VCaP (cell line): ENCODE measurements around the gene TTYH2.
A peak's percentile ranks its signal among the peaks of the same experiment; 100 is the strongest.

ENCODE experiments used
- H3K27ac ChIP-seq: fragments of 450-650 bp; 2 replicates; pipeline ENCODE4 v1.5.1; 2017
- TF ChIP-seq, protein P1 (sequence below): fragments of 450-650 bp; conservative IDR thresholded peaks from 2 replicates; pipeline ENCODE4 v1.5.1; 2017; ENCODE audit warnings: mild to moderate bottlenecking, moderate library complexity

TTYH2 gene

DNA sequence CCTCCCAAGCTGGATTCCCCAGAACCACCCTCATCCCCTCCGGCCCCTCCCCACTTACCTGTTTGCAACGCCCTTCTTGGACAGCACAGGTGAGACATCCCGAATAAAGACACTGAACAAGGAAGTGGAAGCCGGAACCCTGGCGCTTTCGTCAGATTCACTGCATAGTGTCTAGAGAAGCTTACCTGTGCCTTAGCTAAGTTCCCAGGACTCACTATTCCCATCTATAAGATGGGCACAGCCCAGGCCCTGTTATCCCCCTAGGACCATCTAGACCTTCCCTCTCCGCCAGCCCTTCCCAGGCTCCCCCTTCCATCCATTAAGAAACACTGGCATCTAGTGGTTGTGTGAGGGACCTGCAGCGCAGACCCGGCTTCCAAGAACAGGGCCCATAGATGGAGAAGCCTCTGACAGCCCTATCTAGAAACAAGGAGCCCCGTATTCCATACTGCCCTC is 36.8 kb upstream of the TTYH2 start:
- no peak overlapping the region for H3K27ac ChIP-seq
- TF ChIP-seq, protein P1, sequence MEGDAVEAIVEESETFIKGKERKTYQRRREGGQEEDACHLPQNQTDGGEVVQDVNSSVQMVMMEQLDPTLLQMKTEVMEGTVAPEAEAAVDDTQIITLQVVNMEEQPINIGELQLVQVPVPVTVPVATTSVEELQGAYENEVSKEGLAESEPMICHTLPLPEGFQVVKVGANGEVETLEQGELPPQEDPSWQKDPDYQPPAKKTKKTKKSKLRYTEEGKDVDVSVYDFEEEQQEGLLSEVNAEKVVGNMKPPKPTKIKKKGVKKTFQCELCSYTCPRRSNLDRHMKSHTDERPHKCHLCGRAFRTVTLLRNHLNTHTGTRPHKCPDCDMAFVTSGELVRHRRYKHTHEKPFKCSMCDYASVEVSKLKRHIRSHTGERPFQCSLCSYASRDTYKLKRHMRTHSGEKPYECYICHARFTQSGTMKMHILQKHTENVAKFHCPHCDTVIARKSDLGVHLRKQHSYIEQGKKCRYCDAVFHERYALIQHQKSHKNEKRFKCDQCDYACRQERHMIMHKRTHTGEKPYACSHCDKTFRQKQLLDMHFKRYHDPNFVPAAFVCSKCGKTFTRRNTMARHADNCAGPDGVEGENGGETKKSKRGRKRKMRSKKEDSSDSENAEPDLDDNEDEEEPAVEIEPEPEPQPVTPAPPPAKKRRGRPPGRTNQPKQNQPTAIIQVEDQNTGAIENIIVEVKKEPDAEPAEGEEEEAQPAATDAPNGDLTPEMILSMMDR: peak; percentile 89

DNA sequence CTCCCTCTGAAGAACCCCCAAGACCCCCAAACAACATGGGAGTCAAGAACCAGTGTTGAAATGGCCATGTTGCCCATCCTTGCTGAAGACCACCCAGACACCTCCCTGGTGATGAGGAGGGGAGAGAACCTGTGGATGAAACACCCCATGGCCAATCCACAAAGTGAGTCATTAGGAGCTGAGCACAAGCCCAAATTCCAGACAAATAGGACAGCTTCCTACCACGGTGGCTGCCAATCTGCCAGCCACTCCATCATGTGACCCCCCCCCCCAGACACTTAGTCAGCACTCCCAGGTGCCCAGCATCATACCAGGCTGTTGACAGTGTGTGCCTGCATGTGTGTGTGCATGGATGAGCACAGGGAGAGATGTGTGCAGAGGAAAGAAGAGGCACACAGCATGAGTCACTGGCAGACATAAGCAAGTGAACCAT is 36.3 kb upstream of the TTYH2 start:
- no peak overlapping the region for H3K27ac ChIP-seq
- TF ChIP-seq, protein P1: peak; percentile 59

DNA sequence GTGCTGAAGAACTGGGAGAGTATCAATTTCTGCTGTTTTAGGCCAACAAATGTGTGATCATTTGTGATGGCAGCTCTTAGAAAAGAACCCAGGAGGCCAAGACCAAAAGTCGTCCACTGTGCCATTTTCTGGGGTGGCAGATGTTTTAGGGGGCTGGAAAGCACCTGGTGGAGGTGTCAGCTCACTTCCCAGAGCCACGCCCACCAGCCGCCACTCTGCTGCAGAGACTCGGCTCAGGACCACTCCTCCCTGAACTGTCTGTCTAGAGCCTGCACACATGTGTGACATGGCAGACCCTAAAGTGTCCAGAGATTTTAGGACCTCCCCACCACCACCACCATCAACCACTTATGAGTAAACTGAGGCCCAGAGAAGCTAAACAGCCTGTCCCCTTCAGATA is 33.8 kb upstream of the TTYH2 start:
- no peak overlapping the region for H3K27ac ChIP-seq
- TF ChIP-seq, protein P1: no peak

DNA sequence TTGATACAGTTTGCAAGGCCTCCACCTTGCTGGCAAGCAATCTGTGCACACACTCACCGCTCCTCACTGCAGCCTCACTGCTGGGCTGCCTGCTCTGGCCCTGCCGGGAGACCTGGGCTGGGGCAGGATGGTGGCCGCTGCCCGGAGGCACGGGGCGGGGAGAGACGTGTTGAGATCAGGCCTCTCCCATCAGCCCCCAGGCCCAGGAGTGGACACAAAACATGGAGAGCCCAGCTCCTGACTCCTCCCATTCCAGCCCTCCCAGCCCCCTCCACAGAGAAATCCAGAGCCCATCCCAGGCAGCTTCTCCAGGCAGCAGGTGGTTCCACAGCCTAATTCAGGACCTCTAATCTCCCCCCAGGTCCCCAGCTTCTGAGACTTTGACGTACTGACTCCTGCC is 33.0 kb upstream of the TTYH2 start:
- H3K27ac ChIP-seq: no peak overlapping the region
- TF ChIP-seq, protein P1: no peak

DNA sequence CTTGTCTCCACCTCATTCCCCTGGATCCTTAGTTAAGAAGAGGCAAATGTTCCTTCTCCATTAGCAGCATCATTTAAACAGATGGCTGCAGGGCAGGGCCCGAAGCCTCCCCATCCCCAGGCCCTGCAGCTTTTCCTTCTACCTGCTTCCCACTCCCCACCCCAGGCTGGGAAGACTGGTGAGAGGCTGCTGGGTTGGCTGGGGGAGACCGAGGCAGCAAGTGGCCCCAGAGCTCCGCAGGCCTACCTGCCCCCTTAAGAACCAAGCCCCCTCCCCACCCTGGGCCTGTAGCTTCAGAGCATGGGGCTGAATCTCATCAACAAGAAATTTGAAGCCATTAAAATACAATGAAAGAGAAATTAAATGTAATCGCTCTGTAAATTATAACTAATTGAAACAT is 32.0 kb upstream of the TTYH2 start:
- TF ChIP-seq, protein P1: no peak
- H3K27ac ChIP-seq: no peak overlapping the region

DNA sequence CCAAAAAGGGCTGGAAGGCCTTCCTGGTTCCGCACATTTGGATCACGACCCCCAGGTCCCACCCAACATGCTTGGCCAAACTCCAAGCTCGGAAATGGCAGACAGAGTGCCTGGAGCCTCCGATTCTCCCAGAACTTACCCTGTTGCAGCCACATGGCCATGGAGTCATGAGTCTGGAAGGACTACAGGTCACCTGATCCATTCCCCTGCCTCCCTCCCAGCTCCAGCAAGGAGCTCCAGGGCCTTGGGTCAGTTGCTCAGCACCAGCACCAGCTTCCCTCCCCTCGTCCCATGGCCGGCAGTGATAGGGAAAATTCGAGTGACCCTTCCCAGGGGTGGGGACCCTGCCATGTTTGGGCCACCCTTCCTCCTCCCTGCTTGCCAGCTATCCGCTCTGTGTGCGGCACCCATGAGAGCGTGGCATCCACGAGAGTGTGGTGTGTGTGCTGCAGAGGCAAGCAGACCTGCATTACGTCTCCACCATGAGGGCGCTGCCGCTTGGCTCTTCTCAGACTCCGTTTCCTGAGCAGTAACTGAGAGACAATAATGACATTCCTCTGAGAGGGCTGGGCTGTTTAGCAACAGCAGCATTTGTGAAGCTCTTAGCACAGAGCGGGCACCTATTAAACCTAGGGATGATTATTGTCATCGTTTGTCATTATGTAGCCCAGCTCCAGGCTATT is 31.2 kb upstream of the TTYH2 start:
- TF ChIP-seq, protein P1: no peak
- no peak overlapping the region for H3K27ac ChIP-seq

DNA sequence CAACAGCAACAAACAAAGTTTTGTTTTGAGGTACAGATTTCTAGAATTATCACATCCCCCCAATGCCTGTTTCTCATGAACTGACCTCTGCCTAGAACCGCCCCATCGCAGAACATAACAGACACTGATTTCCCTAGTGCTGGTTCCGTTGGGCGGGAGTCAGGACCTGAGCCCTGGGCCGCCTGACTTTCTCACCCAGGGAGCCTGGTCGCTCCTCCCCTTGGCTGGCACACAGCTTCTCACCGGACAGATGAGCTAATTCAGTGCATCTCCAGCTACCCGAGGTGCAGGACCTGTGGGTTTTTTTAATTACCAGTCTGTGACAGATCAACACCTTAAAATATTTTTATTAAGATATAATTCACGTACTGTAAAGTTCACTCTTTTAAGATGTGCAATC is 30.0 kb upstream of the TTYH2 start:
- TF ChIP-seq, protein P1: no peak
- H3K27ac ChIP-seq: no peak overlapping the region
